ENCODE measurements around the gene PRKCI.

The PRKCI gene

GRCh38 chr3:170353485-170353884 lies 131.3 kb downstream of the PRKCI start:
- DNase-seq (ENCODE audit: low spot score) = no peak
- TF ChIP-seq CTCF (IDR thresholded peaks at IDR 0.05; ENCODE audit: extremely low read depth, missing control alignments) = no peak

GRCh38 chr3:170354760-170355159 lies 132.5 kb downstream of the PRKCI start:
- no peak for TF ChIP-seq CTCF (IDR thresholded peaks at IDR 0.05; ENCODE audit: extremely low read depth, missing control alignments)

More at GRCh38 chr3:170354760-170355159, 132.5 kb downstream of the PRKCI start:
- no peak for DNase-seq (ENCODE audit: low spot score)

Data from GM20000 (cell line).